Measurements from ENCODE around the gene KMT5C.

The KMT5C gene

GRCh38 chr19:55390461-55390880 lies 50.8 kb downstream of the KMT5C start:
- no peak for DNase-seq (ENCODE audit: low spot score)
- in situ Hi-C loops (cut with MboI; ENCODE audit: low sequenced_read_pairs, unreplicated experiment) = no loop called here
- TF ChIP-seq CTCF (IDR thresholded peaks at IDR 0.05; ENCODE audit: borderline replicate concordance, control extremely low read depth, extremely low read depth, insufficient read depth, missing control alignments) = no peak

- TF ChIP-seq CTCF (IDR thresholded peaks at IDR 0.05; ENCODE audit: borderline replicate concordance, control extremely low read depth, extremely low read depth, insufficient read depth, missing control alignments) = no peak
- in situ Hi-C loops (cut with MboI; ENCODE audit: low sequenced_read_pairs, unreplicated experiment) = no loop called here
- no peak for DNase-seq (ENCODE audit: low spot score)
These were observed 51.6 kb downstream of the KMT5C start for GRCh38 chr19:55391191-55391670.

- in situ Hi-C loops (cut with MboI; ENCODE audit: low sequenced_read_pairs, unreplicated experiment) = no loop called here
- no peak for DNase-seq (ENCODE audit: low spot score)
- TF ChIP-seq CTCF (IDR thresholded peaks at IDR 0.05; ENCODE audit: borderline replicate concordance, control extremely low read depth, extremely low read depth, insufficient read depth, missing control alignments) = no peak
These were observed 52.3 kb downstream of the KMT5C start for GRCh38 chr19:55391702-55392615.

GRCh38 chr19:55392820-55393761 lies 53.4 kb downstream of the KMT5C start:
- no peak for DNase-seq (ENCODE audit: low spot score)
- in situ Hi-C loops (cut with MboI; ENCODE audit: low sequenced_read_pairs, unreplicated experiment) = no loop called here
- TF ChIP-seq CTCF (IDR thresholded peaks at IDR 0.05; ENCODE audit: borderline replicate concordance, control extremely low read depth, extremely low read depth, insufficient read depth, missing control alignments) = no peak
